Globus pallidus (tissue), 1 donor: ENCODE results near the gene MTMR10.

ENCODE experiments used
- DNase-seq: peaks from one replicate; pipeline ENCODE4 v3.0.0-alpha.2; 2015; ENCODE audit warnings: low spot score

The MTMR10 gene

GRCh38 chr15:30956216-30957124 lies 35.0 kb downstream of the MTMR10 start:
- DNase-seq: no peak

- no peak for DNase-seq
Measured at GRCh38 chr15:30954674-30955073, 36.8 kb downstream of the MTMR10 start.

GRCh38 chr15:30953731-30954378 lies 37.6 kb downstream of the MTMR10 start:
- DNase-seq: no peak

- no peak for DNase-seq
Measured at GRCh38 chr15:30953183-30953582, 38.2 kb downstream of the MTMR10 start.

GRCh38 chr15:30943654-30944335 lies 47.6 kb downstream of the MTMR10 start:
- DNase-seq: no peak

- DNase-seq: no peak
Measured at GRCh38 chr15:30941520-30941919, 49.9 kb downstream of the MTMR10 start.

- DNase-seq: no peak
Measured at GRCh38 chr15:30940359-30940758, 51.1 kb downstream of the MTMR10 start.

- no peak for DNase-seq
Measured at GRCh38 chr15:30939161-30939560, 52.3 kb downstream of the MTMR10 start.

- no peak for DNase-seq
Measured at GRCh38 chr15:30933293-30933692, 58.1 kb downstream of the MTMR10 start.

GRCh38 chr15:30930422-30930821 lies 61.0 kb downstream of the MTMR10 start:
- no peak for DNase-seq

- DNase-seq: no peak
Measured at GRCh38 chr15:30929982-30930381, 61.4 kb downstream of the MTMR10 start.

GRCh38 chr15:30929064-30929669 lies 62.3 kb downstream of the MTMR10 start:
- DNase-seq: no peak

- no peak for DNase-seq
Measured at GRCh38 chr15:30928076-30928475, 63.4 kb downstream of the MTMR10 start.

GRCh38 chr15:30927148-30927761 lies 64.2 kb downstream of the MTMR10 start:
- no peak for DNase-seq

- no peak for DNase-seq
Measured at GRCh38 chr15:30926161-30926560, 65.3 kb downstream of the MTMR10 start.

- no peak for DNase-seq
Measured at GRCh38 chr15:30925686-30926085, 65.7 kb downstream of the MTMR10 start.

GRCh38 chr15:30924353-30924752 lies 67.1 kb downstream of the MTMR10 start:
- DNase-seq: no peak

GRCh38 chr15:30923429-30923828 lies 68.0 kb downstream of the MTMR10 start:
- peak; percentile 92 for DNase-seq

GRCh38 chr15:30922480-30923311 lies 68.7 kb downstream of the MTMR10 start:
- peak; percentile 97 for DNase-seq

GRCh38 chr15:30921781-30922479 lies 69.5 kb downstream of the MTMR10 start:
- DNase-seq: peak; percentile 90
